HG03139 (cell line): ENCODE data around the gene M1AP.
"Not testable (repeated sequence)": the region's sequence is repeated elsewhere in the genome, so short reads cannot be mapped to it uniquely, and the experiment has no call there.

Experiments
- ATAC-seq: cut with Tn5 transposase; IDR thresholded peaks from one replicate; pipeline ENCODE4 v1.9.1; 2021; ENCODE audit not compliant: unreplicated experiment

Gene M1AP

DNA sequence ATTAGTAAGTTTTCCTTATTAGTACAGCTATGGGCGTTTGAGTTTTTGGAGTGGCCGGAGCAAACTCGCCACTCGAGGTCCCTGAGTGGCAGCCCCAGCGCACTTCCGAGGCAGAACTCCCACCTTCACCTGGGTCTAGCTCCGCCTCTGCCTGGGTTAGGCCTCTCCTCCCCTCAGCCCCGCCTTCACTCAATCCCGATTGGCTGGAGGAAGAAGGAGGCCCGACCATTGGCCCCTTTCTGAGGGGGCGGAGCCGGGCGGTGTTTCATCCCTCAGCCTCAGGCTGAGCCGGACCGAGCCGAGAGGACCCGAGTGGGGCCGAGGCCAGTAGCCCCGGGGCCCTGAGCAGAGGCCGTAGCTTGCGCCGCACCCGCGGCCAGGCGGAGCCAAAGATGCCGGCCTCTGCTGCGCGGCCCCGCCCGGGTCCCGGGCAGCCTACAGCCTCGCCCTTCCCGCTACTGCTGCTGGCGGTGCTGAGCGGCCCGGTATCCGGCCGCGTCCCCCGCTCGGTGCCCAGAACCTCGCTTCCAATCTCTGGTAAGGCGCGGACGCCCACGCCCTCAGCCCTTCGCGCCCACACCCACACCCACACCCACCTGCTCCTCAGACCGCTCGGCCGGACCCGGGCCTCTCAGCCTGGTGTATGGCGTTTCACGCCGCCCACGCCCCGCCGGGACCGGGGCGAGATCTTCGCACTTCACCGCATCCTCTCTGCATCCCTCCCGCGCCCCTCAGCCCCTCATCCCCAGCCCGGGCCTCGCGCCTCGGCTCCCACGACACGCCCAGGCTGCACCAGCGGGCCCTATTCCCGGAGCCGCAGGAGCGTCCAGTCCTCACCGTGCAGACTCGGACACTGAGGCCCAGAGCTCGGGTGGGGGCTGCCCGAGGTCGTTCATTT, 6.1 kb upstream of the M1AP start, which contains the start of gene SEMA4F:
SEMA4F (plus strand) TSS at position 263 of the 898 bp plus-strand sequence; CDS start at position 393, 130 bp downstream.
- peak; percentile 100 for ATAC-seq

DNA sequence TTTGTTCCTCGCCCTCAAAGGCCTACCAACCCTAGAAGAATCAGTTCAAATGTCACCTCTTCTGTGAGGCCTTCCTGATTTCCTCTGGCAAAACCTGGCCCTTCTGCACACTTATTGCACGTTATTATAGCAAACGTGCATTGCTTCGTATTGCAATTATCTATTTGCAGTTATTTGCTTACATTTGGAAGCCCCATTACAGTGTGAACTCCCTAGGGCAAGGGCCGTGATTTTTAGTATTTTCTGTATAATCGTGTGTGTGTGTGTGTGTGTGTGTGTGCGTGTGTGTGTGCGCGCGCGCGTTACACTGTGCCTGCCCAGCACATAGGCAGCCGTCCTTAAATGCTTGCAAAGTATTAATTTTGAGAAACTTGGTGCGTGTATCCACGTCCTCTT, 5.5 kb upstream of the M1AP start:
- peak; percentile 10 for ATAC-seq

DNA sequence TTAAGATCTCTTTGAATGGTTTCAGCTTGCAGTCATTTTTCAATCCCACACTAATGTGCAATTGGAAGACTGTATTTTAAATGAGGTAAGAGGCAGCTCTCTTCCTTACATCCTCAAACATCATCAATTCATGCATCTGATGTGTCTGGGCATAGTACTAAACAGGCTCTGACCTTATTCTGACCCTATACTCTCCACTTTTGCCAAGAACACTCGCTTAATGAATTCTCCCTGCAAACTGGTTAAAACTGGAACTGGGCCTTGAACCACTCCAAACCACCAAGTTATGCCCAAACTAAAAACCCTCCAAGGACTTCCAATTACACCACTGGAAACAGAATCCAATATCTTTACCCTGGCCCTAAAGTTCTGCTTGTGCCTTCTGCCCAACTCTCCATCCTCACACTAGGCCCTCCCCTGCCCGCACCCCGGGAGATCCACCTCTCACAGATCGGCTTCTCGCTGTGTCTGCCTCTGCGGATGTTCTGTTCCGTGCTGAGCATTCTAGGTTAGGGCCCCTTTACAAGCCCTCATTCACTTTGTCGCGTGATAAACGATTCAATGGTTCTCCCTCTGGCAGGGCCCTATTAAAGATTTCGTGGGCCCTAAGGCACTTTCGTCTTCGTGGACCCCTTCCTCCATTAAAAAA, 1.2 kb downstream of the M1AP start:
- no peak for ATAC-seq

DNA sequence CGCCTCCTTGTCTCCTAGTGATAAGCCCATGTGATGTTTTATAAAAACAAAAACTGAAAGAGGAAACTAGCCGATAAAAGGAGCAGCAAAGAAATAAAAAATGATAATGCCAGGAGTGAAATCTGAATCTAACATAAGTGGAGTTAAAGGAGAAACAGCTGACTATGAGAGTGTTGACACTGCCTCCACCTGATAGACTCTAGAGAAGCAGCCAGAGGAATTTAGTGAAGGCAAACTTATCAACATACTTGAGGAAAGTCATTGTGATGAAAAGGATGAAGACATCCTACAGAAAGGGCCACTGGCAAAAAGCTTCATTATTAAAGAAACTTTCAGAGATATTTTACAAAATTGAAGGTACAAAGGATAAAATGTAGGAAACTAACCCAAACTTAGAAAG, 1.9 kb downstream of the M1AP start:
- ATAC-seq = no peak

DNA sequence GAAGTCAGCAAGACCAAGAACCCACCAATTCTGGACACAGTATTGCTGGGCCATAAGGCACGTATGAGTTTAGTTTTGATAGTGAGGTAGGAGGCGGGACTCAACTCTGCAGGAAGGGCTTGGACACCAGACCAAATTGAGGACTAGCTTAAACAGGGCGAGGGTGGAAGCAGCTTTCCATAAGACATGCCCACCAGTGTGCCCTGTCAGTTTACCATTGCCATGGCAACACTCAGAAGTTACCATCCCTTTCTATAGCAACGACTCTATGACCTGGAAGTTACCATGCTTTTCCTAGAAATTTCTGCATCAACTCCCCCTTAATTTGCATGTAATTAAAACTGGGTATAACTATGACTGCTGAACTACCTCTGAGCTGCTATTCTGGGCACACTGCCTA, 2.8 kb downstream of the M1AP start:
- ATAC-seq = no peak

DNA sequence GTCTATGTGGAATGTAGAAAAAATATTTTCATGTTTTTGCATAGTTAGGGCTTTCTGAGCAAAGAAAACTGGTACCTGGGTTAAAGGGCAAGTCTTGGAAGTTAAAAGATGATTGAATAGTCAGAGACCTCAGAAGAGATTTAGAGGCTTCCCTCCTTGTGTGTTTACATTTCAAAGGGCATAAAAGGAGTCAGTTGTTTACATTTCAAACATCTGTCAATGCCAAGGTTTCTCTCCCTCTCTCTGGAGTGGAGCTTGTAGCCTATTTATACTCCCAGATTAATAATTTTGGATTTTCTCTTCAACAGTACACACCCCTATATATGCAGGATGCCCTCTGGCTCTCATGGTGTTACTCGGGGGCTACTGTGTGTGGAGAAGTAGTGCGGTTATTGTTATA, 8.6 kb downstream of the M1AP start:
- no peak for ATAC-seq

DNA sequence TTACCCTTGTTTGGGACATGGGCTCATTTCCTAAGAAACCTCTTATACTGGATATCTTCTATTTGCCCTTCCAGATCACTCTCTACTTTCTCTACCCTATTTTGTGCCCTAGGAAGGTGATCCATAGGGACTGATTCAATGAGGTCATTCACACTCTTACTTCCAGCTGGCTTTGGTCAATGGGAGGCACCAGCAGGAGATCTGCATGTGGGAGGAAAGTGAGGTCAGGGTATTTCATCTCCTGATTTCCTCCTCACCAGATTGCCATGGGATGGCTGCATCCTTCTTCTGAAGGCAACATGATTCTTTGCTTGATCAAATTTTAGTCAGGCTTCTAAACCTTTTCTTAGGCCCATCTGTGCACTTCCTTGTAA, 15.2 kb downstream of the M1AP start:
- no peak for ATAC-seq

DNA sequence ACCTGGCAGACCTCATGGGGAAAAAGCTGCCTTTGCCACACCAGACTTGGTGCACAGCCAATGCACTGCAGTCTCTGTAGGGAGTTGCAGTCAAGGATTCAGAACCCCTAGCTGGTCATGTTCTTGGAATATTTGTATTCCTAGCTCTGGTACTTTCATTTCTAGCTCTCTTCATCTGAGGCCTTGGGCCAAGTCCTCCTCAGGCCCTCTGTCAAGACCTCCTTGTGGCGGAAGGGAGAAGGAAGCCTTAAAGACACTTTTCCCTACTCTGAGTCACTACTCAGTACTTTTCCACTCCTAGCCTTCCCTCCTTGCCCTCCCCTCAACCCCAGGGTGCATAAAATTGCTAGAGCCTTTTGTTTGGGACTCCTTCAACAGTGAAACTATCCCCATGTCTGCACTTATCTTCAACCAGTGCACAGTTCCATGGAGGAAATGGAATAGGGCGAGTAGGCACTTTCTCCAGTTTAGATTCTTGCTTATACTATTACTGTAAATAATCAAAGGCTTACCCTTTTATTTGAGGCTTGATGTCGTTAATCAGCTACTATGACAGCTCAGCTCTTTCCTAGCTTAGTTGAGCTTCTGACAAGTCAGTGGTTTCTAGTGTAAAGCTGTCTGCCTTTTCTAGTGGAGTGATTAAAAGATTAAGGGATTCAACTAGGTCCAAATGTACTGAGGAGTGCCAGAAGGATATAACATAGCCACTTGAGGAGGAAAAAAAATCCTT, 15.8 kb downstream of the M1AP start:
- no peak for ATAC-seq

DNA sequence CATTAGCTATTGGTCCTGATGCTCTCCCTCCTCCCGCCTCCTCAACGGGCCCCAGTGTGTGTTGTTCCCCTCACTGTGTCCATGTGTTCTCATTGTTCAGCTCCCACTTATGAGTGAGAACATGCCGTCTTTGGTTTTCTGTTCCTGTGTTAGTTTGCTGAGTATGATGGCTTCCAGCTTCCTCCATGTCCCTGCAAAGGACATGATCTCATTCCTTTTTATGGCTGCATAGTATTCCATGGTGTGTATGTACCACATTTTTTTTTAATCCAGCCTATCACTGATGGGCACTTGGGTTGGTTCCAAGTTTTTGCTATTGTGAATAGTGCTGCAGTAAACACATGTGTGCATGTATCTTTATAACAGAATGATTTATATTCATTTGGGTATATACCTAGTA, 17.7 kb downstream of the M1AP start:
- not testable (repeated sequence) for ATAC-seq

DNA sequence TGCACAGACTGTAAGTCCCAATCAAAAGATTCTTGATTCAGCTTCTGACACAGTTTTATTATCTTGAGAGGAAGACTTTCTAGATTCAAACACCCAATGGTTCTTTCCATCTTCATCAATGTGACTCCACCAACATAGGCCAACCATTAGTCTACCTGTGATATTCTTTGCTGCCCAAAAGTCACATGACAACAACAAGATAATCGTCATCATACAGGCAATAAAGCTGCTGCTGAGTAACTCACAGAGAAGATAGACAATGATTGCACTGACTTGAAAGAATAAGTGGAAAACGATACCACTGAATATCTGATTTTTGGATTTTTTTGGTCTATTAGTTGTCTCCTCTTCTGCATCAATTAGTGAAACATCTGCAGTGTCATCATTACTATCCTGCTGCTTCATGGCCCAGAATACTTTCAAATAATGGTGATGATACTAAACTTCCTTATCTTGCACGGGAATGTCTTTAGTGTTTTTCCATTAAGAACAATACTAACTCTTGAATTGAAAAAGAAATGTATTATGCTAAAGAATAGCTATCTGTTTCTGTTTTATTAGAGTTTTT, 19.5 kb downstream of the M1AP start:
- ATAC-seq = no peak

DNA sequence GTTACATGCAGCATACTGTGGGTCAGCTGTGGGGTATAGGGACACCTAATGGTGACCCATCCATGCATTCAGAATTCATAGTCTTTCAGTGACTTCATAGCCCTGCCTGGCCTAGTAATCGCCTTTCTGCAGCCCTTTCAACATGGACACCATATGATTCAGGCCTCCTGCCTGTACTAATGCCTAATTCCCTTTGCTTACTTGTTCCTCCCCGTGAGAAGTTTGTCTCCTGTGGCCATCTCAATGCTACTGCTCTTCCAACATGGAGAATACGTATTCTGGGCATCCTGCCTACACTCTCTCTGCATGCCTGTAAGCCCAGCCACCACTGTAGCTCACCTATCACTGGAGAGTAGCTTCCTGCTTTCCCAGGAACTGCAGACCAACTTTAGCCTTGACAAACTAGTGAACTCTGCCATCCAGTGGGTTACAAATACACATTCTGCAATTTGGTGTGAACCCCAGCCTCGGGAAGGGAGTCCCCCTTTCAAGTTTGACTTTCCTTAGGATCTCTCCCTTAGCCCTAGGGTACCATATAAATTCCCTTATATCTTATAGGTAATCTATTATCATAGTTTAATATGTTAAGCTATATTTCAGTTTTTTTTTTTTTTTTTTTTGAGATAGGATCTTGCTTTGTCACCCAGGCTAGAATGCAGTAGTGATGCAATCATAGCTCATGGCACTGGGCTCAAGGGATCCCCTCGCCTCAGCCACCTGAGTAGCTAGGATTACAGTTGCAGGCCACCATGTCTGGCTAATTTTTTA, 22.3 kb downstream of the M1AP start:
- ATAC-seq = no peak

DNA sequence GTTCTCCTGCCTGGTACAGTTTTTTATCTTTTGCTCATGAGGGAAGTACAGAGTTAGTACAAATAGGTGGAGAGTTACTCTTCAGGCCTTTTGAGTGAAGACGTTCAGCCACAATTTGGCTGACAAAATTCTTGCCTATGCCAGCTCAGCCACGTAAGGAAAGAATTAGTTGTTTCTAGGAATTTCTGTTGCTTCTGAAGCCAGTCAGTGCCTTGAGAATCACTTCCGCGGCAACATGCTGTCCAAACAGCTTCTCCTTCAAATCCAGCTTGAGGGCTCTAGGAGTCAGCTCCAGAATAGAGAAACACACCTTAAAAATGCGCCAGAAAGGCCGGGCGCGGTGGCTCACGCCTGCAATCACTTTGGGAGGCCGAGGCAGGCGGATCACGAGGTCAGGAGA, 27.5 kb downstream of the M1AP start:
- no peak for ATAC-seq

DNA sequence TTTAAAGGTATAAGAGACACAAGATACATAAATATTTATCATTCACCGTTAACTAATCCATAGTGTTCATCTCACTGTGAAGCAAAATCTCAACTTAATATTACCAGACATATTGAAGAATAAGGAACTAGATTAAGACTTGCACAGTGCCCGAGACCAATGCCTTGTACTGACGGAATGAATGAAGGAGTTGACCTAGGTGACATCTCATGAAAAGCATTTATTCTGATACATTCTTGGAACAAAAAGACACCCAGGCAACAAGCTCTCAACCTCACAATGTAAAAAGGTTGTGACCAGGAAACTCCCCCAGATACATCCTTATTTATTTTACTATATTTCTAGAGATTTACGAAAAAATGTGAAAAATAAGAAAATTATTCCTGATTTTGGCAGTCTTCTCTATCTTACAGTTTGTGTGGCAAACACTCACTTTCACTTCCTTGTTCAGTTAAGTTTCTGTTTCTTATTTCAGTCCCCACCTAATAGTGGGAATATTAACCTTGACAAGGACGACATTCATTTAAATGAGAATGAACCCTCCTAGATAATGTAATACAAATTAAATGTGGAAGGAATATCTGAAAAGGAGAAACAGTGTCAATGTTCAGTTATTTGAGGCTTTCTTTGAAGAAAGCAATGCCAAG, 28.4 kb downstream of the M1AP start:
- ATAC-seq = no peak

DNA sequence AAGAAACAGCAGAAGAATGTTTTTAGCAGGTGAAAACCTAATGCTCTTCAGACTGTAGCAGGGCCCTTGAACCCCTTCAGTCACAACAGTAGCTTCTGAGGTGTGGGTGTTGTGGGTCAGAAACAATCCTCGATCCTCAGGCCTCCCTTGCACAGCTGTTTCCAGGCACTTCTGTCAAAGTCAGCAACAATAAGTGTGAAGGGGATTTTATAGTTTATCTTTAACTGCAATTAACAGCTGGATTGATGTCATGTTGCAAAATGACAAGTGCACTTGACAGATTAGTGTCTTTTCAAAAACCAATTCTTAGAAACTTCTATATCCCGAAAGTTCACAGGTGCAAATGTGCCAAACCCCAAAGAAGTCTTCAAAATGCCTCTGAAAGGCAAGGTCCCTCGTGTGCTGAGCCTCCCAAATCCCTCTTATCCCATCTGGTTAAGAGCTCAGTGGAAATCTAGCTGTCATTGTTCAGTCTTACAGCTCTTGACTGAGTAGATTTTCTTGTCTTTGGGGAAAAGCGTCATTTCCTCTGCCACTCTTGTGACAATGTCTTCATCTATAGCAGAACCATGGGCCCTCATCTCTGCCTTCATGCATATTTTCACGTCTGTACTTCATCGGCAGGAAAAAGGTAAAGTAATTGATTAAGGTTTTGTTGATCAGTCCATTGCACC, 29.6 kb downstream of the M1AP start:
- no peak for ATAC-seq

DNA sequence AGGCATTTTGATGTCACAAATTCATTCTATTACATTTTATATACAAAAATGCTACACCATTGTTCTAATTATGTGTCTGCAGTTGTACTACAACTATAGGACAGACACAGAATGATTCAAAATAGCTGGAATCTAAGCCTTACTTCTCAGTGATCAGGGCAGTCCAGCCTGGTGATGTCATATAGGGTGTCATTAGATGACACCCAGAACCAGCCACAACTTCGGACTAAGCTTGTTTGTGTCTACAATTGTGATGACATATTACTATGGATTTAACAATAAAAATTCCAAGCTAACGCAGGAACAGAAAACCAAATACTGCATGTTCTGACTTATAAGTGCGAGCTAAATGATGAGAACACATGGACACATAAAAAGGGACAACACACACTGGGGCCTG, 31.0 kb downstream of the M1AP start:
- no peak for ATAC-seq

DNA sequence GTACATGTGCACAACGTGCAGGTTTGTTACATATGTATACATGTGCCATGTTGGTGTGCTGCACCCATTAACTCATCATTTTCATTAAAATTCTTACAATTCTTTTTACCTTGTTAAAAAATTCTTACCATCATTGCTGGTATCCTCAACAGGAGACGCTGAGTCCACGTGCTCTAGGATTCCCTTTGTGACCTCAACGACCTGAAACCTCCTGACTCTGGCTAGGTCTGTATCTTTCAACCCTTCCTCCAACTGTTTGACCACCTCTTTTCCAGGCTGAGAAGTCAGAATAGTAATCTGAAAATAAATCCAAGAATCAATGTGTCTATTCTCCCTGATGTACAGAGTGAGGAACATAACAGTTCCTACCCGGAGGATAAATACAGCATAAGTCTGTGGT, 41.2 kb downstream of the M1AP start:
- no peak for ATAC-seq

DNA sequence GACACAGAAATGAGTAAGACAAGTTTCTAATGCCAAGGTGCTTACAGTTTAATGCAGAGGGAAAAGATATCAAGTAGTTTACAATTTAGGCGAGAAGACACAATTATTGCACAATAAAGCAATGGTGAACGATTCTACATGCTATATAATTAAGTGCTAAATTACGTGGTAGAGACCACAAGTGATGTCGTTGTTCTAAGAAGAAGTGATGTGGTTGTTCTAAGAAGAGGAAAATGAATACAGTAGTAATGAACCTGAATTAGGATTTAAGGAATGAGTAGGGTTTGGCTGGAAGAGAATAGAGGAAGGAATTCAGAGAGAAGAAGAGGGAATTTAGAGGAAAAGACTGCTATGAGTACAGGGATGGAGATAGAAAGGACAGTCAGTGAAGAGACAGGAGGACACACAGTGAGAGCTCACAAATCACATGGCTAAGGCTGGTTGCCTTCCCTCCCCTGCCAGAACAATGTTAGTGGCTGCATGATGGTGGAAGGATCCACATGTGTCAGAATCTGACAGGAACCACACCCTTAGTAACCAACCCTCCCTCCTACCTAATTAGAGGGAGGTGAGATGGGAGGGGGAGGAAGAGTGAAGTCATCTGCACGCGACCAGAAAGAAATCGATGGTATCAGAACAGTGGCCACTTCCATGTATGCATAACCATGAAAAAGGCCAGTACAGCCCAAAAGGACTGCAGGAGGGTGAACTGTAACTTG, 44.7 kb downstream of the M1AP start:
- ATAC-seq = no peak

DNA sequence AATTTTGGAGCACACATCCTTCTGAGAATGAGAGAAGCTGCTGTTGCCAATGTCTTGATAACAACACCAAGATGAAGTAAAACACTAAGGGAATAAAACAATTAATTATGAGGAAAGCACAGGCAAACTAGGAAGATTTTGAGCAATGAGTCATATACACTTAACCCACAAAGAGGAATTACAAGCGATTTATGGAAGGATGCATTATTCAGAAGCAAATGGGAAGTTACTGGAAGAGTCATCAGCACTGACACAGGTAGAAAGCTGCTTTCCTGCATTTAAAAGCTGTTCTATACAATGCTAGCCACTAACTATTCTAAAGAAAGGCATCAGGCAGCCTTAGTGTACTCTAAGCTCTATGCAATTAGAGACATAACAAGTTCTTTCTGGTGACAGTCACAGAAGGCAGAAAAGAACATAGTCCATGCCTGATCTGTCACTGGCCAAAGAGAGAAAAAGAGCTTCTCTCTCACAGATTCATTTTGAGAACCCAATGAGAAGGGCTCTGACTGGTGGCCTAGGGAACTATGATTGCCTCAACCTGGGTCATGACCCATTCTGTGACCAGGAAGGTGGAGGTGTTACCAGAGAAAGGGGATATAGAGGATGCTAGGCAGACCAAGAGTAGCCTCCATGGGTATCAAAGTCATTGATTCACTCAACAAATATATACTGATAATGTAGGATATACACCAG, 45.4 kb downstream of the M1AP start:
- no peak for ATAC-seq
